CD4-positive, alpha-beta T cell treated with Interleukin-4 for 1 hour (primary cell): Measurements from ENCODE around the gene SERINC3.
"Not testable (repeated sequence)": the region's sequence is repeated elsewhere in the genome, so short reads cannot be mapped to it uniquely, and the experiment has no call there.

Source experiments
- DNase-seq, 2 donors: peaks; one replicate each; pipeline ENCODE4 v3.0.0-alpha.2; 2020 to 2022

SERINC3 gene

GRCh38 chr20:44521484-44522481, at the start of gene SERINC3:
Gene SERINC3, minus strand, starts transcription at chr20:44522070. Its CDS starts 119 bp downstream, at chr20:44521951.
- DNase-seq: peak; percentile 97 to 98

- DNase-seq: no peak
These were observed 49.6 kb upstream of the SERINC3 start for GRCh38 chr20:44571362-44571988.

- DNase-seq: no peak
These were observed 48.5 kb upstream of the SERINC3 start for GRCh38 chr20:44570367-44570766.

GRCh38 chr20:44566811-44567210, 44.9 kb upstream of the SERINC3 start:
- DNase-seq: no peak

- no peak for DNase-seq
These were observed 44.1 kb upstream of the SERINC3 start for GRCh38 chr20:44566018-44566417.

- no peak for DNase-seq
These were observed 40.0 kb upstream of the SERINC3 start for GRCh38 chr20:44561876-44562275.

GRCh38 chr20:44560818-44561217, 38.9 kb upstream of the SERINC3 start:
- DNase-seq: not testable (repeated sequence)

- DNase-seq: no peak
These were observed 38.4 kb upstream of the SERINC3 start for GRCh38 chr20:44560229-44560628.

- DNase-seq: no peak
These were observed 37.4 kb upstream of the SERINC3 start for GRCh38 chr20:44559302-44559701.

- DNase-seq: no peak
These were observed 31.4 kb upstream of the SERINC3 start for GRCh38 chr20:44552950-44553908.

GRCh38 chr20:44552568-44552949, 30.7 kb upstream of the SERINC3 start:
- no peak for DNase-seq

- DNase-seq: no peak
These were observed 30.2 kb upstream of the SERINC3 start for GRCh38 chr20:44552050-44552449.

GRCh38 chr20:44549123-44549522, 27.3 kb upstream of the SERINC3 start:
- DNase-seq: no peak

- DNase-seq: no peak
These were observed 25.5 kb upstream of the SERINC3 start for GRCh38 chr20:44547419-44547818.

- no peak for DNase-seq
These were observed 22.4 kb upstream of the SERINC3 start for GRCh38 chr20:44544263-44544662.

- no peak for DNase-seq
These were observed 21.5 kb upstream of the SERINC3 start for GRCh38 chr20:44543358-44543757.

- DNase-seq: no peak
These were observed 21.0 kb upstream of the SERINC3 start for GRCh38 chr20:44542890-44543289.

GRCh38 chr20:44541992-44542391, 20.1 kb upstream of the SERINC3 start:
- no peak for DNase-seq

GRCh38 chr20:44540834-44541233, 19.0 kb upstream of the SERINC3 start:
- DNase-seq: no peak

- no peak for DNase-seq
These were observed 16.1 kb upstream of the SERINC3 start for GRCh38 chr20:44537993-44538392.

- no peak for DNase-seq
These were observed 14.3 kb upstream of the SERINC3 start for GRCh38 chr20:44536175-44536574.

GRCh38 chr20:44533928-44534327, 12.1 kb upstream of the SERINC3 start:
- no peak for DNase-seq

GRCh38 chr20:44532981-44533331, 11.1 kb upstream of the SERINC3 start:
- DNase-seq: peak in 1 of 2 donors; percentile 29
